ENCODE measurements around the gene DNAL1.
"Not testable (repeated sequence)": the region's sequence is repeated elsewhere in the genome, so short reads cannot be mapped to it uniquely, and the experiment has no call there.

Gene DNAL1

DNA sequence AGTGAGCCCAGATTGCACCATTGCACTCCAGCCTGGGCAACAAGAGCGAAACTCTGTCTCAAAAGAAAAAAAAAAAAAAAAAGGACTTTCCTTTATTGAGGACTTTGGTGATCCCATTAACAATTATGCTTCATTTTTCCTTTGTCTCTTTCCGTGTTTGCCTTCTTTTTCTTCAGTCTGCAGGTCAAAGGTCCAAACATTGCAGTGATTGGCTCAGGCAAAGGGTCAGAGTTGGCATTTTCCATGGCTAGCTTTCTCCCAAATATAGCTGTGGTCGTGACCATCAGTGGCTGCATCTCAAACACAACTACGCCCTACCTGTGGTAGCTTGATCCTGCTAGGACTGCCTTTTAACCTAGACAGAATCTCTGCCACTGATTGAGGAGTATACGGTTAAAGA is 7.0 kb upstream of the DNAL1 start:
- DNase-seq (ENCODE audit: low read depth in 1 of 2, low spot score in 1 of 2): no peak

DNA sequence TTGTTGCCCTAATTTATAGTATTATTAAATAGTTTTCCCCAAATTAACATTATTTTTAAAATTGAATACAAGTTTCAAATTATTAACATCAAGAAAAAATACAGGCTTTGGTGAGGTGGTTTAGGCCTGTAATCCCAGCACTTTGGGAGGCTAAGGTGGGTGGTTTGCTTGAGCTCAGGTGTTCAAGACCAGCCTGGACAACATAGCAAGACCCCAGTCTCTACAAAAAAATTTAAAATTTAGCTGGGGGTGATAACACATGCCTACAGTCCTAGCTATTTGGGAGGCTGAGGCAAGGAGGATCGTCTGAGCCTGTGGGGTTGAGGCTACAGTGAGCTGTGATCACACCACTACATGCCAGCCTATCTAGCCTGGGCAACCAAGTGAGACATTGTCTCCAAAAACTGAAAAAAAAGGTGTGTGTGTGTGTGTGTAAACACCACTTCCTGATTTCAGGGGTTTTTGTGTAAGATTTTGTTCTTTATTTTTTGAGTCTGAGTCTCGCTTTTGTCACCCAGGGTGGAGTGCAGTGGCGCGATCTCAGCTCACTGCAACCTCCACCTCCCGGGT is 3.9 kb upstream of the DNAL1 start:
- DNase-seq (ENCODE audit: low read depth in 1 of 2, low spot score in 1 of 2): no peak

DNA sequence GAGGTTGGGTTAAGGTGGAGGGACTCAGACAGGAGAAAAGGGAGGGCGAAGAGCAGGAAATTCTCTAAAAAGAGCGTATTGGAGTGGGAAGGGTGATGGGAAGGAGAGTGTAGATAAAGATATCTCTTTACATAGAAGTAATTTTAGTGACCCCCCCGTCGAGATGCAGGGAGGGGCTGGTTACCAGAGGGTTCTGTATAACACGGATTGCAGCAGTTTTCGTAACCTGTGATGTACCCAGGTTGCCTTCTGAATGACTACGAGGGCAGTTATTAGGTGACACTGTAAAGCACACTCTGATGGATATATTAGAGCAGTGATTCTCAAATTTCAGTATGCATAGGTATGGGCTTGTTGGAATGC is 443 bp downstream of the DNAL1 start:
- DNase-seq (ENCODE audit: low read depth in 1 of 2, low spot score in 1 of 2): no peak

DNA sequence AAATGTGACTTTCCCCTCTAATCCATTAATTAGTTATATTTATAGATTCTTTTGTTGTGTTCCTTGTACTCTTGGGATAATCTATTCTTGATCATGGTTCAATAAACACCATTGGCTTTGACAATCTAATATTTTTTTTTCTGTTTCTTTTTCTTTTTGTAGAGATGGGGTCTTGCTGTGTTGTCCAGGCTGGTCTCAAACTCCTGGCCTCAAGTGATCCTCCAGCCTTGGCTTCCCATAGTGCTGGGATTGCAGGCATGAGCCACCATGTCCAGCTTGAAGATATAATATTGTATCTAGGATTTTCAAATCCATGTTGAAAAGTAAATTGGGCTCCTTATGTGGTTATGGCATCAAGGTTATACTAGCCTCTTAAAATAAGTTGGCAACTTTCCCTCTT is 6.2 kb downstream of the DNAL1 start:
- DNase-seq (ENCODE audit: low read depth in 1 of 2, low spot score in 1 of 2): no peak

DNA sequence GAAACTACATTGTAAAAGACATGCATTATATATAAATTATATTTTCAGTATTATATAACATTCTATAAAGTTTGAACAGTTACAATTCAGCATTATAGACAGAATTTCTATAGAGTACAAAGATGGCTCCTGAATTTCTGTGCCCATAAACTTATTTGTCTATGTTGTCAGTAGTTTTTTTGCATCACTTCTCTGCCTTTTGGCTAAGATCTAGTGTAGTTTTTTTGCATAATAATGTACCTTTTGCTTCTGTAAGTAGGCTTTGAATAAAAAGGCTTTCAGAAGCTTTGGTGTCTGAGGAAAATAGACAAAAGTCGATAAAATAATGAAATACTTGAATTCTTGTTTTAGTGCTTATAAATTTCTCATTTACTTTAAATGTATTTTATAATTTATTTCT is 11.1 kb downstream of the DNAL1 start:
- DNase-seq (ENCODE audit: low read depth in 1 of 2, low spot score in 1 of 2): no peak

GRCh38 chr14:73659202-73659601 is 14.4 kb downstream of the DNAL1 start:
- DNase-seq (ENCODE audit: low read depth in 1 of 2, low spot score in 1 of 2): not testable (repeated sequence)

- DNase-seq (ENCODE audit: low read depth in 1 of 2, low spot score in 1 of 2): no peak
Observed at GRCh38 chr14:73660511-73660910, 15.7 kb downstream of the DNAL1 start.

GRCh38 chr14:73661872-73662271 is 17.1 kb downstream of the DNAL1 start:
- DNase-seq (ENCODE audit: low read depth in 1 of 2, low spot score in 1 of 2): no peak

- no peak for DNase-seq (ENCODE audit: low read depth in 1 of 2, low spot score in 1 of 2)
Observed at GRCh38 chr14:73662487-73662943, 17.7 kb downstream of the DNAL1 start.

- no peak for DNase-seq (ENCODE audit: low read depth in 1 of 2, low spot score in 1 of 2)
Observed at GRCh38 chr14:73663548-73664212, 18.9 kb downstream of the DNAL1 start.

DNA sequence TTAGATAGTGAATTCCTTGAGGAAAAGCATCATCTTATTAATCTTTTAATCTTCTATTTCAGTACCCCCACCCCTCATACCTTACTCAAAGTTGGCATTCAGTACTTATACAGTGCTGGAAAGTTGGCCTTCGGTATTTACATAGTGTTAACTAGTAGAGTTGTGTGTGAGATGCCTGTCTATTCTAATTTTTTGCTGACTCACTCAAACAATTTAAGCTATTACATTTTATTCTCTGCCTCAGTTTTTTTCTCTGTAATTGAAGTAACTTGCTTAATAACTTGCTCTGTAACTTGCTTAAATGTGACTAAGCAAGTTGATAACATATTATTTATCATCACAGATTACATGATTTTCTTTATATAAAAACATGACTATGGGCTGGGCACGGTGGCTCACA is 20.3 kb downstream of the DNAL1 start:
- no peak for DNase-seq (ENCODE audit: low read depth in 1 of 2, low spot score in 1 of 2)

GRCh38 chr14:73666583-73666982 is 21.8 kb downstream of the DNAL1 start:
- no peak for DNase-seq (ENCODE audit: low read depth in 1 of 2, low spot score in 1 of 2)

DNA sequence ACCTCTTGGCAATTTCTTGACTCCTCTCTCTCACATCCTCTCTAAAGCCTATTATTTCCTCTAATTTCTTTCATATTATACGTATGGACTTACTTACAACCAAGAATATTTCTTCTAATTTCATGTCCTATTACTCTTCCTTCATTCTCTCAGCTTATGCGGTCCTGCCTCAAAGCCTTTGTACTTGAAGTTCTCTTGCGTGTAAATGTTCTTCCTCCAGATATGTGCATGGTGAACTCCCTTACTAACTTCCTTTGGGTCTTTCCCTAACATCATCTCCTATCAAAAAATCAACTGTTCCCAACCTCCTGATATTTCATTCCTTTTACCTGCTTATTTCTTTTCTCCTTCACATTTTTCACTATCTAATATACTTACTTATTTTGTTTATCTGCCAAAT is 23.1 kb downstream of the DNAL1 start:
- DNase-seq (ENCODE audit: low read depth in 1 of 2, low spot score in 1 of 2): no peak

- no peak for DNase-seq (ENCODE audit: low read depth in 1 of 2, low spot score in 1 of 2)
Observed at GRCh38 chr14:73674986-73675385, 30.2 kb downstream of the DNAL1 start.

- no peak for DNase-seq (ENCODE audit: low read depth in 1 of 2, low spot score in 1 of 2)
Observed at GRCh38 chr14:73678698-73679097, 33.9 kb downstream of the DNAL1 start.

DNA sequence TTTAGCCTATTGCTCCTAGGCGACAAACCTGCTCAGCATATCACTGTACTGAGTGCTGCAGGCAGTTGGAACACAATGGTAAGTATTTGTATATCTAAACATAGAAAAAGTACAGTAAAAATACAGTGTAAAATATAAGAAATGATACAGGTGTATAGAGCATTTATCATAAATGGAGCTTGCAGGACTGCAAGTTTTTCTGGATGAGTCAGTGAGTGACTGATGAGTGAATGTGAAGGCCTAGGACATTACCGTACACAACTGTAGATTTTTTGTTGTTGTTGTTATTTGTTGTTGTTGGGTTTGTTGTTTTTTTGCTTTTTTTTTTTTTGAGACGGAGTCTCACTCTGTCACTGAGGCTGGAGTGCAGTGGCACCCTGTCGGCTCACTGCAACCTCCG is 36.0 kb downstream of the DNAL1 start:
- no peak for DNase-seq (ENCODE audit: low read depth in 1 of 2, low spot score in 1 of 2)

- DNase-seq (ENCODE audit: low read depth in 1 of 2, low spot score in 1 of 2): no peak
Observed at GRCh38 chr14:73684627-73685026, 39.8 kb downstream of the DNAL1 start.

- DNase-seq (ENCODE audit: low read depth in 1 of 2, low spot score in 1 of 2): no peak
Observed at GRCh38 chr14:73685328-73685727, 40.5 kb downstream of the DNAL1 start.

GRCh38 chr14:73686901-73687300 is 42.1 kb downstream of the DNAL1 start:
- no peak for DNase-seq (ENCODE audit: low read depth in 1 of 2, low spot score in 1 of 2)

GRCh38 chr14:73694083-73694482 is 49.3 kb downstream of the DNAL1 start:
- no peak for DNase-seq (ENCODE audit: low read depth in 1 of 2, low spot score in 1 of 2)

- no peak for DNase-seq (ENCODE audit: low read depth in 1 of 2, low spot score in 1 of 2)
Observed at GRCh38 chr14:73695082-73695481, 50.3 kb downstream of the DNAL1 start.

DNA sequence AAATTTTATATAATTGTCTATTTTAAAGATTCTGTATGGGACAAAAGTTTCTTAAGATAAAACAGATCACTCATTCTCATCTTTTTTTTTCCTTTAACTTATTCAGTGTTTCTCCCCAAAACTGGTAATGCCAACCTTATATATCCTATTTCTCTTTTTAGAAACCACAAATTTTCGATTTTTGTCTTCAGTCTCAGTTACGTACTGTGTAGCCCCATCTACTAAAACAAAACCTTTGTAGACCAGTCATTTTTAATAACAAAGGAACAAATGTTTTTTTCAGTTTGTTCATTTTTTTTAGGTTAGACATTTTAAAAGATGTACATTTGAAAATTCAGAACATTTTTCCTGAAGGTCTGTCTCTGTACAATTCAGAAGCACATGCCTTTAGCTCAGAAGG is 51.2 kb downstream of the DNAL1 start:
- DNase-seq (ENCODE audit: low read depth in 1 of 2, low spot score in 1 of 2): no peak
